PC-3 (cell line): ENCODE results near the gene ME1. TPM values are rescaled to one million over a fixed set of nuclear protein-coding genes. Genes with fewer than 3 reads are reported as not detected.

Experiments
- ATAC-seq: fragments of 200-7000 bp; cut with Tn5 transposase; 2 replicates; pipeline ENCODE4 v1.9.1; 2020; ENCODE audit warnings: mild to moderate bottlenecking, moderate library complexity
- BruUV-seq: library from RNA; stranded (reverse); fragments of 400-500 nt; replicated peaks from 2 replicates; lab custom pipeline; 2021; lab: Mats Ljungman, UMichigan
- CTCF ChIA-PET: fragments of 300-600 bp; sonication (Branson Sonifier 250); formaldehyde crosslinking; loops from one replicate; lab custom pipeline; 2022; ENCODE audit warnings: antibody characterized with exemption; lab: Charles Lee
- POLR2A ChIA-PET: fragments of 300-600 bp; sonication (Branson Sonifier 250); formaldehyde crosslinking; loops from one replicate; lab custom pipeline; 2022; ENCODE audit warnings: antibody characterized with exemption; ENCODE audit not compliant: unreplicated experiment; lab: Charles Lee
- DNase-seq: peaks from one replicate; pipeline ENCODE4 v3.0.0-alpha.2; 2015
- H2AFZ ChIP-seq: fragments of 300-600 bp; sonication (generic); 2 replicates; pipeline ENCODE4 v1.6.0; 2016; ENCODE audit warnings: antibody characterized with exemption, low read length
- H3F3A ChIP-seq: fragments of 300-600 bp; sonication (generic); one replicate; pipeline ENCODE4 v1.6.0; 2017; ENCODE audit warnings: antibody characterized with exemption, low read length, control low read depth, mild to moderate bottlenecking; ENCODE audit not compliant: unreplicated experiment
- H3K27ac ChIP-seq: fragments of 300-600 bp; sonication (generic); 2 replicates; pipeline ENCODE4 v1.5.1; 2016; ENCODE audit warnings: mild to moderate bottlenecking, low read length
- H3K27me3 ChIP-seq: fragments of 300-600 bp; sonication (generic); 2 replicates; pipeline ENCODE4 v1.6.1; 2016; ENCODE audit warnings: low read length, mixed read lengths
- H3K36me3 ChIP-seq: fragments of 300-600 bp; sonication (generic); 2 replicates; pipeline ENCODE4 v1.6.1; 2016; ENCODE audit warnings: low read depth, mixed run types, low read length, mixed read lengths
- H3K4me1 ChIP-seq: fragments of 300-600 bp; sonication (generic); 2 replicates; pipeline ENCODE4 v1.5.1; 2016; ENCODE audit warnings: low read length; ENCODE audit not compliant: insufficient read depth
- H3K4me2 ChIP-seq: fragments of 300-600 bp; sonication (generic); 2 replicates; pipeline ENCODE4 v1.6.0; 2016; ENCODE audit warnings: low read length
- H3K4me3 ChIP-seq: fragments of 300-600 bp; sonication (generic); 2 replicates; pipeline ENCODE4 v1.5.1; 2016; ENCODE audit warnings: mild to moderate bottlenecking, low read length, mixed read lengths
- H3K79me2 ChIP-seq: fragments of 300-600 bp; sonication (generic); 2 replicates; pipeline ENCODE4 v1.6.1; 2017; ENCODE audit warnings: low read length, mixed read lengths
- H3K9ac ChIP-seq: fragments of 300-600 bp; sonication (generic); 2 replicates; pipeline ENCODE4 v1.6.0; 2016; ENCODE audit warnings: mild to moderate bottlenecking, low read length
- H3K9me2 ChIP-seq: fragments of 300-600 bp; sonication (generic); replicated peaks from 2 replicates; pipeline ENCODE4 v1.6.1; 2016; ENCODE audit warnings: mixed run types, low read length, mixed read lengths
- H3K9me3 ChIP-seq: fragments of 300-600 bp; sonication (generic); 2 replicates; pipeline ENCODE4 v1.6.1; 2016; ENCODE audit warnings: low read length, mixed read lengths
- H4K20me1 ChIP-seq: fragments of 300-600 bp; sonication (generic); 2 replicates; pipeline ENCODE4 v1.6.1; 2016; ENCODE audit warnings: low read length, mixed read lengths
- CTCF ChIP-seq: fragments of 300-600 bp; sonication (generic); conservative IDR thresholded peaks from 2 replicates; pipeline ENCODE4 v1.5.1; 2017; ENCODE audit warnings: antibody characterized with exemption, low read depth, mild to moderate bottlenecking, low read length
- EZH2 ChIP-seq: fragments of 300-600 bp; sonication (generic); IDR thresholded peaks from one replicate; pipeline ENCODE4 v1.6.1; 2017; ENCODE audit warnings: antibody characterized with exemption, mild to moderate bottlenecking, low read length; ENCODE audit not compliant: unreplicated experiment
- EZH2phosphoT487 ChIP-seq: fragments of 300-600 bp; sonication (generic); IDR thresholded peaks from 2 replicates; pipeline ENCODE4 v1.6.1; 2018; ENCODE audit warnings: mild to moderate bottlenecking, antibody characterized with exemption, low read length, borderline replicate concordance
- intact Hi-C: fragments of 100-400 bp; cut with micrococcal nuclease; formaldehyde crosslinking; loops from 2 replicates; pipeline ENCODE4 v1.9.0; 2023
- total RNA-seq: library from RNA; depleted of rRNA; stranded (reverse); fragments of >200 nt; gene quantifications from 2 replicates; pipeline ENCODE4 v1.2.3, GENCODE V29; 2014

Gene ME1
- total RNA-seq, 1 experiment from 2014 or later: 22.3 TPM

GRCh38 chr6:83220121-83220520 is 210.7 kb downstream of the ME1 start:
- H3K4me2 ChIP-seq: no peak overlapping the region
- POLR2A ChIA-PET: no interaction called here
- H3K9me2 ChIP-seq: no peaks in the 10 kb centered on the region
- H3K79me2 ChIP-seq: no peaks in the 10 kb centered on the region
- no TSS peak for BruUV-seq
- no peak overlapping the region for H3K27ac ChIP-seq
- no peak overlapping the region for H3K4me3 ChIP-seq
- H3K4me1 ChIP-seq: no peaks in the 10 kb centered on the region
- no peak overlapping the region for H3K9ac ChIP-seq
- no peaks in the 10 kb centered on the region for H3F3A ChIP-seq
- no peak for ATAC-seq
- H3K27me3 ChIP-seq: no peaks in the 10 kb centered on the region
- no peaks in the 10 kb centered on the region for H4K20me1 ChIP-seq
- no peak for TF ChIP-seq EZH2phosphoT487
- TF ChIP-seq CTCF: no peak
- no peak for TF ChIP-seq EZH2
- no peaks in the 10 kb centered on the region for H3K9me3 ChIP-seq
- no peak for DNase-seq
- CTCF ChIA-PET: interaction anchor here (1.0 kb wide), 1 partner anchor 155 kb away, joined by 5 read pairs; the partner anchor contains the start of gene UBE3D
- no peak overlapping the region for H2AFZ ChIP-seq
- intact Hi-C loops: no loop called here
- H3K36me3 ChIP-seq: peaks cover 20% of the 10 kb centered on the region

- ATAC-seq (no peak), DNase-seq (no peak)
- Histone ChIP-seq H4K20me1 (no peaks in the 10 kb centered on the region), H3K9me2 (no peaks in the 10 kb centered on the region), H3K9ac (no peak overlapping the region), H3K9me3 (no peaks in the 10 kb centered on the region), H3K27ac (no peak overlapping the region), H3K27me3 (no peaks in the 10 kb centered on the region), H3K4me1 (no peaks in the 10 kb centered on the region), H3K4me3 (no peak overlapping the region), H3K79me2 (no peaks in the 10 kb centered on the region), H3K36me3 (peaks cover 25% of the 10 kb centered on the region), H2AFZ (no peak overlapping the region), H3F3A (no peaks in the 10 kb centered on the region), H3K4me2 (no peak overlapping the region)
- ChIA-PET POLR2A (no interaction called here), CTCF (no interaction called here)
- intact Hi-C loops: no loop called here
- no TSS peak for BruUV-seq
- no peak for TF ChIP-seq EZH2phosphoT487
- TF ChIP-seq CTCF: no peak
- TF ChIP-seq EZH2: no peak
Observed at GRCh38 chr6:83218646-83219045, 212.2 kb downstream of the ME1 start.

GRCh38 chr6:83216806-83217205 is 214.0 kb downstream of the ME1 start:
- TF ChIP-seq CTCF (no peak), EZH2phosphoT487 (no peak), EZH2 (no peak)
- H3K9me3 ChIP-seq: no peaks in the 10 kb centered on the region
- BruUV-seq: no TSS peak
- H3K9ac ChIP-seq: no peak overlapping the region
- H3K4me1 ChIP-seq: no peaks in the 10 kb centered on the region
- no peaks in the 10 kb centered on the region for H3F3A ChIP-seq
- intact Hi-C loops: no loop called here
- ATAC-seq (no peak), DNase-seq (no peak)
- CTCF ChIA-PET: interaction anchor here (2.6 kb wide), 1 partner anchor 150 kb away, joined by 25 read pairs; the partner anchor contains the start of genes DOP1A and UBE3D
- H4K20me1 ChIP-seq: no peaks in the 10 kb centered on the region
- no peak overlapping the region for H3K27ac ChIP-seq
- H3K27me3 ChIP-seq: no peaks in the 10 kb centered on the region
- H3K36me3 ChIP-seq: peaks cover 26% of the 10 kb centered on the region
- H3K4me2 ChIP-seq: no peak overlapping the region
- H3K4me3 ChIP-seq: no peak overlapping the region
- H2AFZ ChIP-seq: no peak overlapping the region
- no peaks in the 10 kb centered on the region for H3K79me2 ChIP-seq
- H3K9me2 ChIP-seq: no peaks in the 10 kb centered on the region
- POLR2A ChIA-PET: no interaction called here
